ENCODE measurements around the gene CD80.

CD80 gene

GRCh38 chr3:119492128-119492527 lies 67.3 kb downstream of the CD80 start:
- DNase-seq: no peak
- in situ Hi-C loops (cut with HindIII; ENCODE audit: low pct_ligation_motif_present, low sequenced_read_pairs): no loop called here
- Histone ChIP-seq H3K27ac (no peak overlapping the region), H3K36me3 (replicated peaks) (peaks cover 4% of the 10 kb centered on the region), H3K27me3 (replicated peaks) (no peaks in the 10 kb centered on the region), H3K4me3 (ENCODE audit: low read depth, low read length) (no peak overlapping the region)
- TF ChIP-seq CTCF (IDR thresholded peaks at IDR 0.05; ENCODE audit: low read depth, low read length, missing control alignments): no peak

GRCh38 chr3:119490153-119490552 lies 69.3 kb downstream of the CD80 start:
- no peak for TF ChIP-seq CTCF (IDR thresholded peaks at IDR 0.05; ENCODE audit: low read depth, low read length, missing control alignments)
- no peaks in the 10 kb centered on the region for H3K27me3 ChIP-seq (replicated peaks)
- H3K27ac ChIP-seq: no peak overlapping the region
- H3K36me3 ChIP-seq (replicated peaks): peaks cover 15% of the 10 kb centered on the region
- no peak overlapping the region for H3K4me3 ChIP-seq (ENCODE audit: low read depth, low read length)
- in situ Hi-C loops (cut with HindIII; ENCODE audit: low pct_ligation_motif_present, low sequenced_read_pairs): no loop called here
- DNase-seq: no peak

- Histone ChIP-seq H3K36me3 (replicated peaks) (peaks cover 14% of the 10 kb centered on the region), H3K27ac (no peak overlapping the region), H3K4me3 (ENCODE audit: low read depth, low read length) (no peak overlapping the region), H3K27me3 (replicated peaks) (no peaks in the 10 kb centered on the region)
- DNase-seq: no peak
- TF ChIP-seq CTCF (IDR thresholded peaks at IDR 0.05; ENCODE audit: low read depth, low read length, missing control alignments): no peak
- in situ Hi-C loops (cut with HindIII; ENCODE audit: low pct_ligation_motif_present, low sequenced_read_pairs): no loop called here
These were observed 73.9 kb downstream of the CD80 start for GRCh38 chr3:119485563-119485962.

- TF ChIP-seq CTCF (IDR thresholded peaks at IDR 0.05; ENCODE audit: low read depth, low read length, missing control alignments): no peak
- in situ Hi-C loops (cut with HindIII; ENCODE audit: low pct_ligation_motif_present, low sequenced_read_pairs): no loop called here
- no peak overlapping the region for H3K27ac ChIP-seq
- H3K4me3 ChIP-seq (ENCODE audit: low read depth, low read length): no peak overlapping the region
- H3K36me3 ChIP-seq (replicated peaks): peaks cover 14% of the 10 kb centered on the region
- H3K27me3 ChIP-seq (replicated peaks): no peaks in the 10 kb centered on the region
- DNase-seq: no peak
These were observed 76.3 kb downstream of the CD80 start for GRCh38 chr3:119483101-119483500.

- Histone ChIP-seq H3K27ac (no peak overlapping the region), H3K36me3 (replicated peaks) (peaks cover 12% of the 10 kb centered on the region), H3K4me3 (ENCODE audit: low read depth, low read length) (no peak overlapping the region), H3K27me3 (replicated peaks) (no peaks in the 10 kb centered on the region)
- no peak for DNase-seq
- in situ Hi-C loops (cut with HindIII; ENCODE audit: low pct_ligation_motif_present, low sequenced_read_pairs): no loop called here
- no peak for TF ChIP-seq CTCF (IDR thresholded peaks at IDR 0.05; ENCODE audit: low read depth, low read length, missing control alignments)
These were observed 78.3 kb downstream of the CD80 start for GRCh38 chr3:119481079-119481478.

Data from brain microvascular endothelial cell (primary cell).